Activated T-helper 2 cell treated with anti-CD3 and anti-CD28 coated beads, Interferon-gamma antibody, Interleukin-2, Interleukin-4, amounts not matched to agents 10 μg/mL and 5 μg/mL and 100 μg/mL, durations not matched to agents 14 hours and 24 hours and 36 hours (primary cell): ENCODE measurements around the gene NR3C1. TPM values are rescaled to one million over a fixed set of nuclear protein-coding genes. Genes with fewer than 3 reads are reported as not detected.

Experiments
- DNase-seq: peaks from one replicate; pipeline ENCODE4 v3.0.0; 2021; ENCODE audit warnings: low spot score
- H3K27ac Mint-ChIP-seq: one replicate; pipeline ENCODE4 v1.8.0; 2021; ENCODE audit warnings: mixed read lengths
- H3K27me3 Mint-ChIP-seq: one replicate; pipeline ENCODE4 v1.8.0; 2021; ENCODE audit warnings: low read depth, mixed read lengths
- H3K36me3 Mint-ChIP-seq: one replicate; pipeline ENCODE4 v1.8.0; 2021; ENCODE audit warnings: low read depth, mixed read lengths
- H3K4me1 Mint-ChIP-seq: one replicate; pipeline ENCODE4 v1.8.0; 2021; ENCODE audit warnings: low read depth, mixed read lengths
- H3K4me3 Mint-ChIP-seq: one replicate; pipeline ENCODE4 v1.8.0; 2021; ENCODE audit warnings: low read depth, mild to moderate bottlenecking, moderate library complexity, mixed read lengths
- H3K9me3 Mint-ChIP-seq: one replicate; pipeline ENCODE4 v1.8.0; 2021; ENCODE audit warnings: mixed read lengths
- intact Hi-C: fragments of 100-400 bp; cut with micrococcal nuclease; formaldehyde crosslinking; loops from one replicate; pipeline ENCODE4 v1.15.1; 2023
- total RNA-seq: library from RNA; stranded (reverse); gene quantifications from 2 replicates; pipeline ENCODE4 v1.2.3, GENCODE V29; 2022

NR3C1 gene
- total RNA-seq, 1 donor from 2014 or later, result 51.3 TPM

- Mint-ChIP-seq H3K4me3 (no peak overlapping the region), H3K36me3 (peaks cover 52% of the 10 kb centered on the region), H3K4me1 (peaks cover 47% of the 10 kb centered on the region), H3K27me3 (no peaks in the 10 kb centered on the region), H3K27ac (no peak overlapping the region), H3K9me3 (peaks cover 21% of the 10 kb centered on the region)
- intact Hi-C loops, result no loop called here
- DNase-seq, result no peak
These were observed 42.0 kb downstream of the NR3C1 start for GRCh38 chr5:143361438-143361837.

- Mint-ChIP-seq H3K4me3 (no peak overlapping the region), H3K9me3 (peaks cover 19% of the 10 kb centered on the region), H3K27ac (no peak overlapping the region), H3K27me3 (no peaks in the 10 kb centered on the region), H3K36me3 (peaks cover 46% of the 10 kb centered on the region), H3K4me1 (peaks cover 46% of the 10 kb centered on the region)
- DNase-seq, result no peak
- intact Hi-C loops, result no loop called here
These were observed 42.7 kb downstream of the NR3C1 start for GRCh38 chr5:143360755-143361154.

GRCh38 chr5:143359869-143360268 lies 43.6 kb downstream of the NR3C1 start:
- H3K27ac Mint-ChIP-seq, result no peak overlapping the region
- peaks cover 12% of the 10 kb centered on the region for H3K9me3 Mint-ChIP-seq
- peaks cover 51% of the 10 kb centered on the region for H3K4me1 Mint-ChIP-seq
- H3K4me3 Mint-ChIP-seq, result no peak overlapping the region
- H3K27me3 Mint-ChIP-seq, result no peaks in the 10 kb centered on the region
- intact Hi-C loops, result no loop called here
- DNase-seq, result no peak
- H3K36me3 Mint-ChIP-seq, result peaks cover 38% of the 10 kb centered on the region

GRCh38 chr5:143356855-143357583 lies 46.5 kb downstream of the NR3C1 start:
- no peak overlapping the region for H3K27ac Mint-ChIP-seq
- H3K9me3 Mint-ChIP-seq, result no peaks in the 10 kb centered on the region
- DNase-seq, result no peak
- no peaks in the 10 kb centered on the region for H3K27me3 Mint-ChIP-seq
- H3K4me3 Mint-ChIP-seq, result no peak overlapping the region
- peaks cover 21% of the 10 kb centered on the region for H3K36me3 Mint-ChIP-seq
- intact Hi-C loops, result no loop called here
- peaks cover 58% of the 10 kb centered on the region for H3K4me1 Mint-ChIP-seq

- intact Hi-C loops, result loop anchor here (2.0 kb wide), 3 partner anchors 31 to 255 kb away; no protein-coding TSS in a partner anchor
These were observed 47.8 kb downstream of the NR3C1 start for GRCh38 chr5:143355710-143356109.

DNA sequence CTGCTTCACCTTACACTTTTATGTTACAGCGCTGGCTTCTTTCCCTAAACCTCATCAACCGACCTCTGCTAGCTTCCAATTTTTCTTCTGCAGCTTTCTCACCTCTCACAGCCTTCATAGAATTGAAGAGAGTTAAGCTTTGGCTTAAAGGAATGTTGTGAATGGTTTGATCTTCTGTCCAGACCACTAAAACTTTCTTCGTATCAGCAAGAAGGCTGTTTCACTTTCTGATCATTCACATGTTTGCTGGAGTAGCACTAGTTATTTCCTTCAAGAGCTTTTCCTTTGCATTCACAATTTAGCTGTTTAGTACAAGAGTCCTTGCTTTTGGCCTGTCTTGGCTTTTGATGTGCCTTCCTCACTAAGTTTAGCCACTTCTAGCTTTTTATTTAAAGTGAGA lies 49.5 kb downstream of the NR3C1 start:
- Mint-ChIP-seq H3K27ac (peak overlapping the region; percentile 80), H3K9me3 (no peaks in the 10 kb centered on the region), H3K4me3 (peak overlapping the region; percentile 79), H3K4me1 (peaks cover 44% of the 10 kb centered on the region), H3K36me3 (peaks cover 16% of the 10 kb centered on the region), H3K27me3 (no peaks in the 10 kb centered on the region)
- DNase-seq, result no peak
- intact Hi-C loops, result loop anchor here (2.0 to 5.0 kb wide), 10 partner anchors 33 to 338 kb away; partner anchors contain the start of gene NR3C1

More at GRCh38 chr5:143355710-143356109, 47.8 kb downstream of the NR3C1 start:
- no peak for DNase-seq
- Mint-ChIP-seq H3K4me1 (peaks cover 54% of the 10 kb centered on the region), H3K27ac (no peak overlapping the region), H3K27me3 (no peaks in the 10 kb centered on the region), H3K9me3 (no peaks in the 10 kb centered on the region), H3K36me3 (peaks cover 16% of the 10 kb centered on the region), H3K4me3 (no peak overlapping the region)

DNA sequence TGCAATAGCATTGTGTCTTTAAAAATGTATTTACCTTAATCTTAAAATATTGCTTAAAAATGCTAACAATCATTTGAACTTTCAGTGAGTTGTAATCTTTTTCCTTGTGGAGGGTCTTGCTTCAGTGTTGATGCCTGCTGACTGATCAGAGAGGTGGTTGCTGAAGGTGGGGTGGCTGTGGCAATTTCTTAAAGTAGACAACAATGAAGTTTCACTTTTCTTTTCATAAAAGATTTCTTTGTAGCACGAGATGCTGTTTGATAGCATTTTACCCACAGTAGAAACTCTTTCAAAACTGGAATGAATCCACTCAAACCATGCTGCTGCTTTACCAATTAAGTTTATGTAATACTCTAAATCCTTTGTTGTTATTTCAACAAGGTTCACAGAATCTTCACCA lies 50.8 kb downstream of the NR3C1 start:
- intact Hi-C loops, result loop anchor here (1.0 to 5.0 kb wide), 10 partner anchors 40 to 840 kb away; partner anchors contain the start of gene NR3C1
- Mint-ChIP-seq H3K27ac (peak overlapping the region; percentile 58), H3K36me3 (peaks cover 15% of the 10 kb centered on the region), H3K4me1 (peaks cover 42% of the 10 kb centered on the region), H3K27me3 (no peaks in the 10 kb centered on the region), H3K9me3 (no peaks in the 10 kb centered on the region), H3K4me3 (peak overlapping the region; percentile 60)
- peak; percentile 22 for DNase-seq

DNA sequence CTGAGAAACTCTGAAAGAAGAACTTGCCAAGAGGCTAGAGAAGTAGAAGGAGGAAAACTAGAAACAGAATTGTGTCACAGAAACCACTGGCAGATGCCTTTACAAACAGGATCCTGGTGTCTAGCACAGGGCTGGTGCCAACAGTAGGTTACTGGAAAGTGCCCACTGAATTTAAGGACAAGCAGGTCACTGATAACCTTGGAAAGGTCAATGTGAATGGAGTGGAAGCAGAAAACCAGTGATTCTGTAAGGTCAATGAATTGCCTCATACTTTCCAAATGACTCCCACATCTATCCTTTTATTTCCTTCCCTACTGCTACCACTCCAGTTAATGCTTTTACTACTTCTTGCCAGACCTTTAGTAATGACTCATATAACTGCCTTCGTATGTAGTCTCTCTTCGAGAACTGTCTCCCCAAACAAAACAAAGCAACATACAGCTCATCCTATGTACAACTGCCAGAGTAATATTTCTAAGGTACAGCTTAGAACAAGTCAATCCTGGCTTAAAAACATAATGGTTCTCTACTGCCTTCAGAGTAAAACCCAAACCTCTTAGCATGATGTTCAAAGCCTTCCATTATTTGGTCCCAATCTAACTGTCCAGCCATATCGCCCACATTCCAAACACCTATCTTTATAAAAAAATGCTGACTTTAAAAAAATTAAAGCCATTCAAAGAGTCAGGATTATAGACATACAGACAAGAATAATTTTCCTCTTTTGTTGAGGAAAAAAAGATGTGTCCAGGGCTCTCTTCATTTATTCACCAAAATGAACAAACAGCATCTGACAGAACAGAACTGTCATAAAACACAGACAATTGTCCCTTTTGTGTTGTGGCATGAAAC lies 52.5 kb downstream of the NR3C1 start:
- Mint-ChIP-seq H3K4me3 (no peak overlapping the region), H3K9me3 (no peaks in the 10 kb centered on the region), H3K36me3 (peaks cover 15% of the 10 kb centered on the region), H3K27ac (no peak overlapping the region), H3K4me1 (peaks cover 48% of the 10 kb centered on the region), H3K27me3 (no peaks in the 10 kb centered on the region)
- no peak for DNase-seq
- intact Hi-C loops, result loop anchor here (2.0 to 5.0 kb wide), 9 partner anchors 39 to 476 kb away; partner anchors contain the start of gene NR3C1

DNA sequence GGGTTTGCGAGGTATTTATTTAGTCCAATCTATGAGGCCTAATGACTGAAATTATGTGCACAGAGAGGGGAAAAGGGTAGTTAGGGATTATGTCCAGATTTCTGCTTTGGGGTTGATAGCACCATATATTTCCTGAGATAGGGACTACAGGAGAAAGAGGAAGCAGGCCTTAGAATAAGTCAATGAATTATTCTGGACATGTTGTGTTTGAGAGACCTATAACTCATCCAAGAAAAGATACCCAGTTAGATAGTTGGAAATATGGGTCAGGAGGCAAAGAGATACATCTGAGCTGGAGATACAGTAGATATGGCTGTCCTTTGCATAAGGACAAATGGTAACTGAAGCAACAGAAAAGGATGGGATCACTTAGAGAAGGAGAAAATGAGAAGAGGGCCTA lies 53.1 kb downstream of the NR3C1 start:
- H3K27ac Mint-ChIP-seq, result no peak overlapping the region
- H3K9me3 Mint-ChIP-seq, result no peaks in the 10 kb centered on the region
- no peak for DNase-seq
- peaks cover 47% of the 10 kb centered on the region for H3K4me1 Mint-ChIP-seq
- H3K4me3 Mint-ChIP-seq, result no peak overlapping the region
- H3K27me3 Mint-ChIP-seq, result no peaks in the 10 kb centered on the region
- peaks cover 15% of the 10 kb centered on the region for H3K36me3 Mint-ChIP-seq
- intact Hi-C loops, result loop anchor here (2.0 to 5.0 kb wide), 9 partner anchors 38 to 476 kb away; partner anchors contain the start of gene NR3C1

DNA sequence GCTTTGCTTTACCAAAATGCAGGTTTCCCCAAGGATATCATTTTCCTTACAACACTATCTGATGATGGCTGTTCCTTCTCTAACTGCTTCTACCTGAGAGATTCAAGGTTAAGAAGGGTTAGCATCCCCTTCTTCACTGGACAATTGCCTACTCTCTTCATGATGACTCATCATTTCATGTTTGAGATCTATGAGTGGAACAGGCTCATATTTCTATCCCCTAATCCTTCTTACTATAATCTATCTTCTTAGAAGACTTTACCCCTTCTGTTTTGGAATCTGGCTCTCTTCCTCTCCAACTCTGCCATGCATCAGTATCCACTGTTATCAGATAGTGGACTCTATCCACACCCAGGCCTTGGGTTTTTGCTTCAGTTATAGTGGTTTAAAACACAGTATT lies 54.3 kb downstream of the NR3C1 start:
- Mint-ChIP-seq H3K27ac (no peak overlapping the region), H3K4me3 (no peak overlapping the region), H3K27me3 (no peaks in the 10 kb centered on the region), H3K4me1 (peaks cover 42% of the 10 kb centered on the region), H3K36me3 (peaks cover 19% of the 10 kb centered on the region), H3K9me3 (peaks cover 3% of the 10 kb centered on the region)
- DNase-seq, result no peak
- intact Hi-C loops, result no loop called here

- Mint-ChIP-seq H3K4me1 (peaks cover 30% of the 10 kb centered on the region), H3K4me3 (no peak overlapping the region), H3K27me3 (no peaks in the 10 kb centered on the region), H3K9me3 (peaks cover 3% of the 10 kb centered on the region), H3K36me3 (peaks cover 11% of the 10 kb centered on the region), H3K27ac (no peak overlapping the region)
- intact Hi-C loops, result no loop called here
- DNase-seq, result no peak
These were observed 55.7 kb downstream of the NR3C1 start for GRCh38 chr5:143347698-143348344.

GRCh38 chr5:143347046-143347445 lies 56.4 kb downstream of the NR3C1 start:
- intact Hi-C loops, result no loop called here
- Mint-ChIP-seq H3K4me1 (peaks cover 34% of the 10 kb centered on the region), H3K4me3 (no peak overlapping the region), H3K27ac (no peak overlapping the region), H3K9me3 (peaks cover 3% of the 10 kb centered on the region), H3K36me3 (peaks cover 19% of the 10 kb centered on the region), H3K27me3 (no peaks in the 10 kb centered on the region)
- no peak for DNase-seq
